Nephron (organoid): Measurements from ENCODE around the gene TMEM164.
A peak's percentile ranks its signal among the peaks of the same experiment; 100 is the strongest.

Source experiments
- H3K27ac Mint-ChIP-seq, 3 experiments: 2 replicates each; pipeline ENCODE4 v1.8.0; 2020; ENCODE audit warnings: mixed read lengths in 3 of 3, mild to moderate bottlenecking in 2 of 3, moderate library complexity in 1 of 3
- H3K27me3 Mint-ChIP-seq: 2 replicates; pipeline ENCODE4 v1.8.0; 2021; ENCODE audit warnings: low read depth, mild to moderate bottlenecking, moderate library complexity, mixed read lengths
- H3K36me3 Mint-ChIP-seq: 2 replicates; pipeline ENCODE4 v1.8.0; 2020; ENCODE audit warnings: low read depth, mixed read lengths
- H3K4me1 Mint-ChIP-seq: 2 replicates; pipeline ENCODE4 v1.8.0; 2020; ENCODE audit warnings: mixed read lengths
- H3K4me3 Mint-ChIP-seq, 3 experiments: 2 replicates each; pipeline ENCODE4 v1.8.0; 2020; ENCODE audit warnings: mild to moderate bottlenecking in 3 of 3, mixed read lengths in 3 of 3, moderate library complexity in 2 of 3
- H3K9me3 Mint-ChIP-seq: 2 replicates; pipeline ENCODE4 v1.8.0; 2020; ENCODE audit warnings: mixed read lengths
- TF ChIP-seq, protein P1 (sequence below), 3 experiments: fragments of 200-600 bp; sonication (generic); IDR thresholded peaks; one replicate each; pipeline ENCODE4 v1.5.0; 2021; ENCODE audit warnings: antibody characterized with exemption in 3 of 3; ENCODE audit not compliant: unreplicated experiment in 3 of 3

TMEM164 gene

DNA sequence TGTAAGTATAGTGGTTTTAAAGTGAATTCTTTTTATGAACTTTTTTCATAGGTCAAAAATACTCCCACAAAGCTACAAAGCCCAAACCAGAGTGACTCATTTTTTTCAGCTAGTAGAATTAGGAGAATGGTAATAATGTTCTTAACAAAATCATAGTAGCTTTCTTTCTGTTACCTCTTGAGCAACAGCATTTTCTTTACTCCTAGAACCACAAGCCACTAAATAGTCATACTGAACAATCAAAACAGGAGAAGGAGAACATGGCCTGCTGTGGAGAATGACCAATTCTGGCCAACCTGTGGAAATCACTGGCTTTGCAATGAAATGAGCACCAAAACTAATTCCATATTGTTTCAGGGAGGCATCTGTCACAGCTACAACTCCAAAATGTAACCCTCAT lies 202.1 kb downstream of the TMEM164 start:
- H3K36me3 Mint-ChIP-seq = peaks cover 14% of the 10 kb centered on the region
- H3K4me3 Mint-ChIP-seq = no peak overlapping the region
- TF ChIP-seq, protein P1, sequence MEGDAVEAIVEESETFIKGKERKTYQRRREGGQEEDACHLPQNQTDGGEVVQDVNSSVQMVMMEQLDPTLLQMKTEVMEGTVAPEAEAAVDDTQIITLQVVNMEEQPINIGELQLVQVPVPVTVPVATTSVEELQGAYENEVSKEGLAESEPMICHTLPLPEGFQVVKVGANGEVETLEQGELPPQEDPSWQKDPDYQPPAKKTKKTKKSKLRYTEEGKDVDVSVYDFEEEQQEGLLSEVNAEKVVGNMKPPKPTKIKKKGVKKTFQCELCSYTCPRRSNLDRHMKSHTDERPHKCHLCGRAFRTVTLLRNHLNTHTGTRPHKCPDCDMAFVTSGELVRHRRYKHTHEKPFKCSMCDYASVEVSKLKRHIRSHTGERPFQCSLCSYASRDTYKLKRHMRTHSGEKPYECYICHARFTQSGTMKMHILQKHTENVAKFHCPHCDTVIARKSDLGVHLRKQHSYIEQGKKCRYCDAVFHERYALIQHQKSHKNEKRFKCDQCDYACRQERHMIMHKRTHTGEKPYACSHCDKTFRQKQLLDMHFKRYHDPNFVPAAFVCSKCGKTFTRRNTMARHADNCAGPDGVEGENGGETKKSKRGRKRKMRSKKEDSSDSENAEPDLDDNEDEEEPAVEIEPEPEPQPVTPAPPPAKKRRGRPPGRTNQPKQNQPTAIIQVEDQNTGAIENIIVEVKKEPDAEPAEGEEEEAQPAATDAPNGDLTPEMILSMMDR (IDR thresholded peaks at IDR 0.05; ENCODE audit: unreplicated experiment in 3 of 3) = no peak
- peak overlapping the region in 1 of 3 experiments; percentile 18 for H3K27ac Mint-ChIP-seq
- peaks cover 7% of the 10 kb centered on the region for H3K4me1 Mint-ChIP-seq
- no peaks in the 10 kb centered on the region for H3K9me3 Mint-ChIP-seq
- no peaks in the 10 kb centered on the region for H3K27me3 Mint-ChIP-seq

DNA sequence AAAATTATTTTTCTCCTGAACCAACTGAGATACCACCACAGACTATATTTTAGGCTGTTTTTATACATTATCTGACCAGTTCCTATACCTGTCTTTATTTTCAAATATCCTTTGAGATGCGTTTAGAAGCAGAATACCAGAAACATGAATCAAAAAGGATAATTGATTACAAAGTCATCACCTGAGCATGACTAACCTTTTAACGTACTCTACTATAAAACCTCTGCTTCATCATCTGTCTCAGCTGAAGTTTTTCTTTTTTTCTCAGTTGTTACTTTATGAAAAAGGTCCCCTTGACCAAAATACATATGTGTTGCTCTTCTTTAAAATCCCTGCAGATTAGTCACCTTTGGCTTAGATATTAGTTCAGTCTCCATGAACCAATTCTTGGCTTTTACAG lies 205.2 kb downstream of the TMEM164 start:
- Mint-ChIP-seq H3K27me3 (no peaks in the 10 kb centered on the region), H3K27ac (no peak overlapping the region), H3K4me1 (peaks cover 14% of the 10 kb centered on the region), H3K36me3 (no peaks in the 10 kb centered on the region), H3K4me3 (no peak overlapping the region), H3K9me3 (no peaks in the 10 kb centered on the region)
- TF ChIP-seq, protein P1 (IDR thresholded peaks at IDR 0.05; ENCODE audit: unreplicated experiment in 3 of 3) = no peak

DNA sequence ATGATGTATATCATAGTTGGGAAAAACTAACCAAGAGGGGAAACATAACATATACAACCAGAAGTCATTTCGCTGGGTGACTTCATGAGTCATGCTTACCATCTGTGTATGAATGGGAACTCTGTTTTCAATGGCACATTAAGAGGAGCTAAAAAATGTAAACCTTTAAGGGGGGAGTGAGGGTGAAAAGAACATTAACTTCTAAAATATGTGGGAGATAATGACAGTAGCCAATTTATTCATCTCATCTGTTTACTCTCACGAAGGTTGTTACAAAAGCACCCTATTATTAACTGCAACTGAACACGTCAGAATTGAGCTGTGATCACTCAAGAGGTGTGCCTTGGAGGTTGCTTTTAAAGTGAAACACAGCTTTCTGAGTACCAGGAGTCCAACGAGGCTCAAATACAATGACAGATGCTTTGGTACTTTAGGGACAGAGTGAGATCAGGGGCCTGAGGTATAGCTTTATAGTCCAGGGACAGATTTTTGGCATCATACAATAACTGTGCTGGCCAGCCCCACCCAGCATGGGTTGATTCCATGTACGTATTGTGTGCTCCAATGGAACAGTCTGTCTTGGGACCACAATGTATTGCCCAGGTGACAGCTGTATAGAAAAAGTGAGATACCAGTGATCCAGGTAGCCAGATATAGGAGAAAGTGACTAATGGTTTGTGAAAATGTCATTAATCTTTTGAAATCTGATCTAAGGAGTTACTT lies 207.7 kb downstream of the TMEM164 start:
- Mint-ChIP-seq H3K9me3 (no peaks in the 10 kb centered on the region), H3K27ac (no peak overlapping the region), H3K27me3 (no peaks in the 10 kb centered on the region), H3K4me3 (no peak overlapping the region), H3K36me3 (no peaks in the 10 kb centered on the region), H3K4me1 (peaks cover 12% of the 10 kb centered on the region)
- TF ChIP-seq, protein P1 (IDR thresholded peaks at IDR 0.05; ENCODE audit: unreplicated experiment in 3 of 3) = no peak

DNA sequence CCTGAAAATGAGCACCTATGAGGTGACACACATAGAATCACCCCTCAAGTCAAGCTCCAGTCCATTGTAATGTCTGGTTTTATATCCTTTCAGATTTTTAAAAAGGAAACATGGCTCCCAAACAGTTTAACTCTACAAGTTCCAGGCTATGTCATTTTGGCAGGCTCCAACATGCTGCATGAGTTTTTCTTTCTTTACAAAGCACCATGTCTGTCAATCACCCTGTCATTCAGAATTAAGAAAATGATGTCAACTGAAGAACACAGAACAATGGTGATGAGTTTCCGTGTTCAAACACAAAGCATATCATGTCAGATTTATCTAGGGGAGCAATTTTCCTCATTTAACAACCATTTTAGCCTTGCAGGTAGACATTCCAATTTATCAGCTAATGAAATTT lies 208.4 kb downstream of the TMEM164 start:
- TF ChIP-seq, protein P1 (IDR thresholded peaks at IDR 0.05; ENCODE audit: unreplicated experiment in 3 of 3) = no peak
- Mint-ChIP-seq H3K4me3 (no peak overlapping the region), H3K27ac (no peak overlapping the region), H3K27me3 (no peaks in the 10 kb centered on the region), H3K9me3 (no peaks in the 10 kb centered on the region), H3K4me1 (peaks cover 12% of the 10 kb centered on the region), H3K36me3 (no peaks in the 10 kb centered on the region)

DNA sequence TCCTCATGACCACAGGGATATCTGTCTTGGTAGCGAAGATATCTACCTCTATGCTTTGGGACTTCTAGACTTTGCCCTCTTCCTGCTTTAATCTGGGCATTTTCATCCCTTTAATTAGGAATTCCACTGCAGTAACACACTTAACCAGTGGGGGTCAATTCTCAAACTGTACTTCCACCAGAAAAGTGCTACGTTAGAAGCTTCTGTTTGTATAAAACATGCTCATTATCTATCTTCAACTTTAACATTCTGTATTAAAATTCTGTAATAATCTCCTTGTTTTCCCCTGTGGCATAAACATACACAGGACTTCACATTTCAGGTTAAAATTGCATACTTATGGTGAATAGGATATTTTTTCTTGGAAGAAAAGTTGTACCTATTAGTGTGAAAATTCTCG lies 209.4 kb downstream of the TMEM164 start:
- Mint-ChIP-seq H3K27me3 (no peaks in the 10 kb centered on the region), H3K4me1 (peaks cover 14% of the 10 kb centered on the region)
- TF ChIP-seq, protein P1 (IDR thresholded peaks at IDR 0.05; ENCODE audit: unreplicated experiment in 3 of 3) = peak; percentile 32 to 39 (median 34)

DNA sequence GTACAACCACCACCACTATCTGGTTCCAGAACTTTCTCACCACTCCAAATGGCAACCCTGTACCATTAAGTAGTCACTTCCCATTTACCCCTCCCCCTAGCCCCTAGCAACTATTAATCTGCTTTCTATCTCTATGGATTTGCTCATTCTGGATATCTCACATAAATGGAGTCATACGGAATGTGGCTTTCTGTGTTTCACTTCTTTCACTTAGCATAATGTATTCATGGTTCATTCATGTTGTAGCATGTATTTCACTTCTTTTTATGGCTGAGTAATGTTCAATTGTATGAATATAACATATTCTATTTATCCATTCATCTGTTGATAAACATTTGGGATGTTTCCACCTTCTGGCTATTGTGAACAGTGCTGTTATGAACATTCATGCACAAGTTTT lies 210.3 kb downstream of the TMEM164 start:
- H3K27me3 Mint-ChIP-seq = no peaks in the 10 kb centered on the region
- peak overlapping the region in 2 of 3 experiments; percentile 34 to 57 for H3K27ac Mint-ChIP-seq
- peaks cover 18% of the 10 kb centered on the region for H3K4me1 Mint-ChIP-seq
- no peaks in the 10 kb centered on the region for H3K36me3 Mint-ChIP-seq
- H3K9me3 Mint-ChIP-seq = no peaks in the 10 kb centered on the region
- no peak overlapping the region for H3K4me3 Mint-ChIP-seq
- TF ChIP-seq, protein P1 (IDR thresholded peaks at IDR 0.05; ENCODE audit: unreplicated experiment in 3 of 3) = no peak

More for the DNA sequence above, 209.4 kb downstream of the TMEM164 start:
- Mint-ChIP-seq H3K9me3 (no peaks in the 10 kb centered on the region), H3K4me3 (no peak overlapping the region), H3K27ac (no peak overlapping the region), H3K36me3 (no peaks in the 10 kb centered on the region)
